Endothelial cell of umbilical vein (primary cell): ENCODE results near the gene CCDC187. TPM values are rescaled to one million over a fixed set of nuclear protein-coding genes. Genes with fewer than 3 reads are reported as not detected.

Experiments
- BruUV-seq: library from RNA; stranded (reverse); fragments of 400-500 nt; replicated peaks from 2 replicates; lab custom pipeline; 2021; lab: Mats Ljungman, UMichigan
- CTCF ChIA-PET: fragments of 300-600, 350-600 bp; sonication (Branson Sonifier 250); formaldehyde crosslinking; loops from one replicate; lab custom pipeline; 2021; ENCODE audit warnings: antibody characterized with exemption, inconsistent platforms; lab: Charles Lee
- POLR2A ChIA-PET: fragments of 300-600, 350-600 bp; sonication (Branson Sonifier 250); formaldehyde crosslinking; loops from one replicate; lab custom pipeline; 2021; ENCODE audit warnings: antibody characterized with exemption, inconsistent platforms; lab: Charles Lee
- DNase-seq: peaks from one replicate; pipeline ENCODE4 v3.0.0-alpha.2; 2011; ENCODE audit warnings: low read depth, low spot score
- FAIRE-seq: peaks from 2 replicates; lab custom pipeline; 2011; peaks lifted over from hg19 to GRCh38; lab: Jason Lieb, UNC
- H2AFZ ChIP-seq: 2 replicates; pipeline ENCODE4 v1.6.0; 2012; ENCODE audit warnings: low read depth, low read length, control low read depth, inconsistent platforms
- H3K27ac ChIP-seq: 2 replicates; pipeline ENCODE4 v1.5.1; 2011; ENCODE audit warnings: low read depth, mild to moderate bottlenecking, control low read depth, low read length, moderate library complexity; ENCODE audit not compliant: insufficient read depth
- H3K27me3 ChIP-seq, 2 experiments: 2 replicates each; pipeline versions ENCODE4 v1.6.0 to v1.6.1; 2011; ENCODE audit warnings: low read length in 2 of 2, mixed read lengths in 1 of 2; ENCODE audit not compliant: control insufficient read depth in 2 of 2, insufficient read depth in 2 of 2
- H3K36me3 ChIP-seq, 2 experiments: 2 replicates in 1 of 2; 3 replicates in 1 of 2; pipeline ENCODE4 v1.5.1; 2011; ENCODE audit warnings: low read length in 2 of 2, mild to moderate bottlenecking in 1 of 2, moderate library complexity in 1 of 2; ENCODE audit not compliant: control insufficient read depth in 2 of 2, insufficient read depth in 2 of 2; ENCODE audit errors: extremely low read depth in 1 of 2
- H3K4me1 ChIP-seq: 3 replicates; pipeline ENCODE4 v1.5.1; 2011; ENCODE audit warnings: mild to moderate bottlenecking, low read length; ENCODE audit not compliant: control insufficient read depth, insufficient read depth; ENCODE audit errors: extremely low read depth
- H3K4me2 ChIP-seq: 2 replicates; pipeline ENCODE4 v1.6.1; 2011; ENCODE audit warnings: low read length, control low read depth, mixed read lengths; ENCODE audit not compliant: insufficient read depth
- H3K4me3 ChIP-seq, 3 experiments: fragments of 200-600 bp in 1 of 3; sonication (generic), shearing (Covaris generic) in 1 of 3; replicated peaks in 1 of 3; 2 replicates each; pipeline ENCODE4 v1.5.1; 2011 to 2016; ENCODE audit warnings: control low read depth in 3 of 3, low read length in 3 of 3, mild to moderate bottlenecking in 2 of 3, inconsistent platforms in 1 of 3, low read depth in 1 of 3, moderate library complexity in 1 of 3; ENCODE audit not compliant: insufficient read depth in 1 of 3
- H3K79me2 ChIP-seq: 2 replicates; pipeline ENCODE4 v1.6.0; 2012; ENCODE audit warnings: low read length, inconsistent platforms; ENCODE audit not compliant: control insufficient read depth, insufficient read depth
- H3K9ac ChIP-seq: replicated peaks from 2 replicates; pipeline ENCODE3; 2011; ENCODE audit warnings: low read length, control low read depth; ENCODE audit not compliant: insufficient read depth; ENCODE audit errors: extremely low read depth
- H3K9me1 ChIP-seq: replicated peaks from 3 replicates; pipeline ENCODE4 v1.6.0; 2011; ENCODE audit warnings: mild to moderate bottlenecking, low read length; ENCODE audit not compliant: control insufficient read depth, insufficient read depth; ENCODE audit errors: extremely low read depth
- H3K9me3 ChIP-seq: replicated peaks from 2 replicates; pipeline ENCODE4 v1.5.1; 2012; ENCODE audit warnings: low read length, inconsistent platforms; ENCODE audit not compliant: control insufficient read depth, insufficient read depth
- H4K20me1 ChIP-seq: replicated peaks from 2 replicates; pipeline ENCODE3; 2011; ENCODE audit warnings: mild to moderate bottlenecking, low read length; ENCODE audit not compliant: control insufficient read depth, insufficient read depth; ENCODE audit errors: extremely low read depth
- CTCF ChIP-seq, 2 donors: IDR thresholded peaks; 1 replicate in 1 of 2; 2 replicates in 1 of 2; pipeline ENCODE4 v1.5.1; 2011; ENCODE audit warnings: low read length in 2 of 2, mild to moderate bottlenecking in 2 of 2, moderate library complexity in 2 of 2, control low read depth in 1 of 2, inconsistent platforms in 1 of 2, low read depth in 1 of 2; ENCODE audit not compliant: insufficient read depth in 1 of 2; ENCODE audit errors: extremely low read depth in 1 of 2
- EZH2 ChIP-seq: IDR thresholded peaks from 2 replicates; pipeline ENCODE4 v1.6.1; 2012; ENCODE audit warnings: borderline replicate concordance, low read depth, mild to moderate bottlenecking, moderate library complexity, low read length, inconsistent platforms; ENCODE audit not compliant: severe bottlenecking
- FOS ChIP-seq: IDR thresholded peaks from 2 replicates; pipeline ENCODE4 v1.6.1; 2011; ENCODE audit warnings: mild to moderate bottlenecking, low read length, moderate library complexity, borderline replicate concordance; ENCODE audit not compliant: insufficient read depth
- GATA2 ChIP-seq: IDR thresholded peaks from 2 replicates; pipeline ENCODE4 v1.7.0; 2011; ENCODE audit warnings: low read depth, mild to moderate bottlenecking, moderate library complexity, mixed read lengths, low read length; ENCODE audit not compliant: insufficient read length, insufficient read depth
- JUN ChIP-seq: IDR thresholded peaks from 2 replicates; pipeline ENCODE4 v1.6.1; 2011; ENCODE audit warnings: borderline replicate concordance, low read depth; ENCODE audit not compliant: insufficient read length, insufficient read depth
- MAX ChIP-seq: IDR thresholded peaks from 2 replicates; pipeline ENCODE4 v1.6.1; 2011; ENCODE audit not compliant: insufficient read depth, insufficient read length
- MYC ChIP-seq: IDR thresholded peaks from one replicate; pipeline ENCODE4 v1.6.1; 2011; ENCODE audit warnings: mild to moderate bottlenecking, low read depth, low read length
- POLR2A ChIP-seq: IDR thresholded peaks from 2 replicates; pipeline ENCODE4 v1.6.1; 2012; ENCODE audit warnings: low read depth, mild to moderate bottlenecking, control low read depth, low read length
- POLR2AphosphoS5 ChIP-seq: IDR thresholded peaks from 2 replicates; pipeline ENCODE4 v1.6.1; 2012; ENCODE audit warnings: low read depth, mild to moderate bottlenecking, control low read depth, low read length, moderate library complexity; ENCODE audit not compliant: insufficient read depth
- dilution Hi-C: fragments of 300-500 bp; cut with MboI; formaldehyde crosslinking; loops from one replicate; pipeline ENCODE4 v1.15.0; 2019; ENCODE audit warnings: low sequenced_read_pairs; ENCODE audit not compliant: extremely low pct_ligation_motif_present
- intact Hi-C: fragments of 100-400 bp; cut with micrococcal nuclease; formaldehyde crosslinking; loops from one replicate; pipeline ENCODE4 v1.10.0; 2022
- polyA plus RNA-seq, 4 experiments: library from polyadenylated mRNA; depleted of rRNA in 3 of 4; stranded (reverse) in 3 of 4; unstranded in 1 of 4; fragments of >200 nt; gene quantifications; 2 replicates each; pipeline versions ENCODE4 v1.2.1 to v1.2.3, GENCODE V29; 2011 to 2012; ENCODE audit warnings: missing spikeins in 1 of 4
- total RNA-seq: library from RNA; stranded (reverse); gene quantifications from 2 replicates; pipeline ENCODE4 v1.2.3, GENCODE V29; 2021

CCDC187 gene
- total and polyA plus RNA-seq, 2 donors (not counting 3 experiments of a cell fraction or from before 2014, with no cell fraction given) = not detected

- no peaks in the 10 kb centered on the region for H3K79me2 ChIP-seq
- H3K4me3 ChIP-seq = no peak overlapping the region
- POLR2A ChIA-PET = no interaction called here
- dilution Hi-C loops (no loop called here), intact Hi-C loops (loop anchor here (2.0 kb wide), 1 partner anchor 31 kb away; no protein-coding TSS in a partner anchor)
- no peak overlapping the region for H3K4me2 ChIP-seq
- no peak overlapping the region for H2AFZ ChIP-seq
- no peak overlapping the region for H3K27ac ChIP-seq
- H3K9ac ChIP-seq = no peak overlapping the region
- CTCF ChIA-PET = interaction anchor here (1.6 kb wide), 1 partner anchor 67 kb away, joined by 3 read pairs; no protein-coding TSS in a partner anchor
- DNase-seq = no peak
- H3K9me3 ChIP-seq = no peaks in the 10 kb centered on the region
- no peaks in the 10 kb centered on the region for H4K20me1 ChIP-seq
- peaks cover 10% of the 10 kb centered on the region for H3K4me1 ChIP-seq
- BruUV-seq = no TSS peak
- FAIRE-seq = no peak
- H3K36me3 ChIP-seq = peaks cover 4 to 11% of the 10 kb centered on the region in 2 experiments
- H3K27me3 ChIP-seq = no peaks in the 10 kb centered on the region
- TF ChIP-seq JUN (no peak), MAX (no peak), POLR2A (no peak), POLR2AphosphoS5 (no peak), GATA2 (no peak), FOS (no peak), MYC (no peak), CTCF (IDR thresholded peaks at IDR 0.05; ENCODE audit: extremely low read depth in 1 of 2, insufficient read depth in 1 of 2, low read depth in 1 of 2, low read length in 2 of 2) (no peak), EZH2 (no peak)
- H3K9me1 ChIP-seq = no peaks in the 10 kb centered on the region
Measured at GRCh38 chr9:136343121-136343883, 39.4 kb upstream of the CCDC187 start.
